SW480 (cell line): ENCODE data around the gene RAP1GDS1.

ENCODE experiments used
- DNase-seq: peaks from one replicate; pipeline ENCODE4 v3.0.0-alpha.2; 2016; ENCODE audit warnings: low spot score

The RAP1GDS1 gene

DNA sequence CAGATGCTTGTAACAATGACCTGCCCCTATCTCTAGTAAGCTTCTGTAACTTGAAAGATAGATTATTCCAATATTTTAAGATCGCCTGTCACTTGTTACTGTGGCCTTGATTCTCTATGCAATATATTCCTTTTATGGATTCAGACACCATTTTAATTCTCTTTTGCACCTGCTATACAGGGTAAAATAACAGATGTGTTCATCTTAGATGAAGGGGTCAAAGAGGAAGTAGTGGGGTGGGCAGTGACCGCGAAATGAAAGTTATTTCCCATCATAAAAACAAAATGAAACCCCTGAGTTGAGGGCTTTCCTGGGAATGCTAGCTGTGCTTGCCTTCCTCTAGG, 221.3 kb downstream of the RAP1GDS1 start:
- no peak for DNase-seq

GRCh38 chr4:98482847-98483806, 221.9 kb downstream of the RAP1GDS1 start:
- no peak for DNase-seq

DNA sequence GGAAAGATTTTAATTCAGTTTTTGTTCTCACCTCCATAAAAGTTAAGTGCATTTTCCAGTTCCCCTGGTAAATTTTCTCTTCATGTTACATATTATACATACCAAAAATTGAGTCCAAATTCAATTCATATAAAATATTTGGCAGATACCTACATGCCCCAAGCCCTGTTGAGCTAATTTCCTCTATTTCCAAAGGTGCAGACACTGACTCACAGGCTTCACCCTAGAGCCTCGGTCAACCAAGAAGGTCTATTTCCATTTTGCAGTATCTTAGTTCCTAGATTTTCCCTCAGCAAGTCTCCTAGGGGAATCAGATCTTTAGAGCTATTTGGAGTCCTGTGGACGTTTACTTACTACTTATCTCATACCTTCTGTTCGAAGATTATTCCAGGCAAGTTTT, 222.8 kb downstream of the RAP1GDS1 start:
- no peak for DNase-seq

DNA sequence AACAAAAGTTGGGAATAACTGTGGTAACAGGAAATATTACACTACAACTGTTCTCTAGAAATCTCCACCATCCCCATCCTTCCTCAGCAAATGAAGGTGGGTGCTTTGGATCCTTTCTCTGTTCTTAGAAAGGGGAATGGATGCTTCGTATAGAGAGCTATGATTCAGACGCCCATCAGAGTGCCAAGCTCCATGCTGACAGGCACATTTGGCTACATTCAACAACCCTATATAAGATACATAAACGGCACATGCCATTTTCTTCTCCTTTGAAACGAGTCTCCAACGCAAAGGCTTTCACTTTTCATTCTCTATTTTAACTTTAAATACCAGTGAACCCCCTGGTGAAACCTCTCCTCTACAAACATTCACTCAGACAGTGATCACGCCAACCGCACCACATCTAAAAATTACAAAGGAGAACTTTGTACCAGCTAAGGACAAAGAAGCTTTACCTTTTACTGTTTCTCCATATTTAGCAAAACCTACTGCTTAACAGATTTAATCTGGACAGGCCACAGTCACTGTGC, 224.7 kb downstream of the RAP1GDS1 start:
- no peak for DNase-seq

GRCh38 chr4:98490251-98490650, 229.1 kb downstream of the RAP1GDS1 start:
- no peak for DNase-seq

GRCh38 chr4:98491899-98492559, 230.8 kb downstream of the RAP1GDS1 start:
- DNase-seq: no peak

GRCh38 chr4:98493296-98493695, 232.1 kb downstream of the RAP1GDS1 start:
- DNase-seq: no peak
